Activated CD4-positive, alpha-beta T cell treated with anti-CD3 and anti-CD28 coated beads for 24 hours (primary cell): ENCODE results near the gene STON2.

Experiments used
- DNase-seq, 2 donors: peaks; one replicate each; pipeline ENCODE4 v3.0.0-alpha.2; 2020; ENCODE audit warnings: low read depth in 2 of 2

The STON2 gene

GRCh38 chr14:81416981-81417380, 16.9 kb upstream of the STON2 start:
- no peak for DNase-seq

GRCh38 chr14:81416194-81416952, 16.2 kb upstream of the STON2 start:
- DNase-seq: no peak

- no peak for DNase-seq
Observed at GRCh38 chr14:81415781-81416180, 15.7 kb upstream of the STON2 start.

GRCh38 chr14:81414123-81414522, 14.0 kb upstream of the STON2 start:
- no peak for DNase-seq

GRCh38 chr14:81412779-81413178, 12.7 kb upstream of the STON2 start:
- DNase-seq: no peak

- DNase-seq: no peak
Observed at GRCh38 chr14:81408595-81408994, 8.5 kb upstream of the STON2 start.

- no peak for DNase-seq
Observed at GRCh38 chr14:81406863-81407262, 6.7 kb upstream of the STON2 start.

GRCh38 chr14:81402123-81402495, 2.0 kb upstream of the STON2 start:
- no peak for DNase-seq

- DNase-seq: no peak
Observed at GRCh38 chr14:81401420-81402122, 1.4 kb upstream of the STON2 start.

GRCh38 chr14:81400852-81401251, 728 bp upstream of the STON2 start:
- DNase-seq: no peak

GRCh38 chr14:81398196-81398891, 1.8 kb downstream of the STON2 start:
- DNase-seq: no peak

GRCh38 chr14:81396113-81396512, 4.0 kb downstream of the STON2 start:
- DNase-seq: no peak

GRCh38 chr14:81394739-81395138, 5.4 kb downstream of the STON2 start:
- no peak for DNase-seq

GRCh38 chr14:81392976-81393643, 7.0 kb downstream of the STON2 start:
- no peak for DNase-seq

- no peak for DNase-seq
Observed at GRCh38 chr14:81392052-81392451, 8.1 kb downstream of the STON2 start.

- no peak for DNase-seq
Observed at GRCh38 chr14:81390696-81391095, 9.4 kb downstream of the STON2 start.

GRCh38 chr14:81388336-81388735, 11.8 kb downstream of the STON2 start:
- DNase-seq: no peak

GRCh38 chr14:81386290-81386745, 13.8 kb downstream of the STON2 start:
- no peak for DNase-seq

GRCh38 chr14:81385886-81386285, 14.2 kb downstream of the STON2 start:
- DNase-seq: no peak

GRCh38 chr14:81385419-81385818, 14.7 kb downstream of the STON2 start:
- DNase-seq: no peak

GRCh38 chr14:81384900-81385299, 15.2 kb downstream of the STON2 start:
- no peak for DNase-seq
